ENCODE results near the gene RTN4.

Gene RTN4

GRCh38 chr2:54981385-54981784 is 68.9 kb downstream of the RTN4 start:
- DNase-seq: no peak
- no peak for TF ChIP-seq CTCF (IDR thresholded peaks at IDR 0.05)
- Histone ChIP-seq H3K27me3 (no peaks in the 10 kb centered on the region), H3K4me1 (peaks cover 0 to 98% (median 41%) of the 10 kb centered on the region in 4 donors), H3K36me3 (peaks cover 0 to 6% (median 4%) of the 10 kb centered on the region in 3 donors), H3K4me3 (no peak overlapping the region), H3K27ac (no peak overlapping the region), H3K9me3 (no peaks in the 10 kb centered on the region)
- intact Hi-C loops (cut with DNase I; ENCODE audit: low total_unique reads): no loop called here

- H3K9me3 ChIP-seq: no peaks in the 10 kb centered on the region
- intact Hi-C loops (cut with DNase I; ENCODE audit: low total_unique reads): no loop called here
- H3K36me3 ChIP-seq: peaks cover 0 to 4% (median 4%) of the 10 kb centered on the region in 3 donors
- no peak for TF ChIP-seq CTCF (IDR thresholded peaks at IDR 0.05)
- H3K27me3 ChIP-seq: no peaks in the 10 kb centered on the region
- H3K27ac ChIP-seq: no peak overlapping the region
- DNase-seq: no peak
- H3K4me3 ChIP-seq: no peak overlapping the region
- peaks cover 0 to 98% (median 50%) of the 10 kb centered on the region in 4 donors for H3K4me1 ChIP-seq
Observed at GRCh38 chr2:54979321-54980044, 70.8 kb downstream of the RTN4 start.

- Histone ChIP-seq H3K4me1 (peaks cover 0 to 94% (median 48%) of the 10 kb centered on the region in 4 donors), H3K36me3 (peaks cover 0 to 12% (median 3%) of the 10 kb centered on the region in 3 donors), H3K27ac (peak overlapping the region; percentile 10 to 31), H3K9me3 (no peaks in the 10 kb centered on the region), H3K4me3 (no peak overlapping the region), H3K27me3 (no peaks in the 10 kb centered on the region)
- DNase-seq: no peak
- TF ChIP-seq CTCF (IDR thresholded peaks at IDR 0.05): no peak
- intact Hi-C loops (cut with DNase I; ENCODE audit: low total_unique reads): no loop called here
Observed at GRCh38 chr2:54977149-54977548, 73.1 kb downstream of the RTN4 start.

DNA sequence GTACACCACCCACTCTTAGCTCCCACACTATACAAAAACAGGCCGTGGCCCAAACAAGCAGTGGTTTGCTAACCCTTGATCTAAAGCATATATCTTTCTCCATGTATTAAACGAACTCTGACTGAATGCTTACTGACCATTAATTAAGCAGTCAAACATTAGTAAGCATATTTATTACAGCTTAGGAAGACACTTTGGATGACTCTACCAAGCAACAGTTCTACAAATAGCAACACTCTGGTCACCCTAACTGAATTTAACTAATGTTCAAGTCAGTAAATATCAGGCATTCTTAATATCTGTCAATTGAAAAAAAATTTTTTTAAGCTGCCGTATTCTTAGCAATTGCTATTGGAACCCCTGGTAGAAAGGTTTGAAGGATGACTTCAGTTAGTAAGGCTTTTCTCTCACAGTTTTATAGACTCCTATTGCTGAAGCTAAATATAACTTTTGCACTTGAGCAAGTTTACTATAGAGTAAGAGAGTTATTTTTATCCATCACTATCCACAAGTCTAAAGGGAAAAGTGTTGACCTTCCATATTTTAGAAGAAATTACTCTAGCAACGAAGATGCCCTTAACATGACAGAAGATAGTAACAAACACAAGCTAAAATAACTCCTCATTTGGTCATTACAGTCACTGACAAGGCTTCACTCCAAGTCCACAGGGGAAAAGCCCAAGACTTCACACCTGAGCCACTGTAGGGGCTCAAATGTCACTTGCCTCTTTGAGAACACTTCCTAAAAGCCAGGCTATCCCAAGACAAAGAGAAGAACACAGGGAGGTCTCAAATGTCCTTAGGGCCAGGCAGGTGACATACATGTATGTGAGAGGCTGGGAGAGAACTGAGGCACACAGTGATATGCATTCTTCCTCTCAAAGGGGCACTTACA is 74.4 kb downstream of the RTN4 start:
- TF ChIP-seq CTCF (IDR thresholded peaks at IDR 0.05): no peak
- intact Hi-C loops (cut with DNase I; ENCODE audit: low total_unique reads): no loop called here
- Histone ChIP-seq H3K27ac (peak overlapping the region; percentile 31 to 43), H3K27me3 (no peaks in the 10 kb centered on the region), H3K9me3 (no peaks in the 10 kb centered on the region), H3K36me3 (peaks cover 0 to 14% (median 3%) of the 10 kb centered on the region in 3 donors), H3K4me1 (peaks cover 0 to 87% (median 44%) of the 10 kb centered on the region in 4 donors), H3K4me3 (no peak overlapping the region)
- no peak for DNase-seq

- H3K36me3 ChIP-seq: peaks cover 0 to 20% (median 8%) of the 10 kb centered on the region in 3 donors
- TF ChIP-seq CTCF (IDR thresholded peaks at IDR 0.05): no peak
- H3K4me1 ChIP-seq: peaks cover 0 to 80% (median 42%) of the 10 kb centered on the region in 4 donors
- peak overlapping the region; percentile 31 to 43 for H3K27ac ChIP-seq
- intact Hi-C loops (cut with DNase I; ENCODE audit: low total_unique reads): no loop called here
- no peak for DNase-seq
- no peaks in the 10 kb centered on the region for H3K9me3 ChIP-seq
- no peaks in the 10 kb centered on the region for H3K27me3 ChIP-seq
- no peak overlapping the region for H3K4me3 ChIP-seq
Observed at GRCh38 chr2:54975175-54975574, 75.1 kb downstream of the RTN4 start.

Data from tibial artery (tissue), 4 donors.